ENCODE measurements around the gene CHAT. TPM values are rescaled to one million over a fixed set of nuclear protein-coding genes. Genes with fewer than 3 reads are reported as not detected.
A peak's percentile ranks its signal among the peaks of the same experiment; 100 is the strongest.

CHAT gene
- total RNA-seq, 1 donor from 2014 or later, result not detected

DNA sequence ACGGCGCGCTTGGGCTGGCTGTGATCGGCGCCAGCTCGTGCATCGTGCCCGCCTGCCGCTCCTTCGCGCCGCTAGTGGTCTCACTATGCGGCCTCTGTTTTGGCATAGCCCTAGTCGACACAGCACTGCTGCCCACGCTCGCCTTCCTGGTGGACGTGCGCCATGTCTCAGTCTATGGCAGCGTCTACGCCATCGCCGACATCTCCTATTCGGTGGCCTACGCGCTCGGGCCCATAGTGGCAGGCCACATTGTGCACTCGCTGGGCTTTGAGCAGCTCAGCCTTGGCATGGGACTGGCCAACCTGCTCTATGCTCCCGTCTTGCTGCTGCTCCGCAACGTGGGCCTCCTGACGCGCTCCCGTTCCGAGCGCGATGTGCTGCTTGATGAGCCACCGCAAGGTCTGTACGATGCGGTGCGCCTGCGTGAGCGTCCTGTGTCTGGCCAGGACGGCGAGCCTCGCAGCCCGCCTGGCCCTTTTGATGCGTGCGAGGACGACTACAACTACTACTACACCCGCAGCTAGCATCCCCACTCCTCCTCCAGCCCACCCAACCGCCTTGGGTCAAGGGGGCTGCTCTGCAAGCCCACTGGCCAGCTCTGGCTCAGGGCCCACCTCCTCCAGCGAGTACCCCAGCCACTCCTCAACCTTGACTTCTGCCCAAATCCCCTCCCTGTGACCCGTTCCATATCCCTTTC is 1.9 kb upstream of the CHAT start:
- H3K4me3 Mint-ChIP-seq, result peak overlapping the region; percentile 79
- no peaks in the 10 kb centered on the region for H3K79me2 ChIP-seq (ENCODE audit: low read depth)
- H3K4me2 ChIP-seq, result peak overlapping the region; percentile 90
- peak; percentile 39 for DNase-seq (ENCODE audit: low spot score)
- peaks cover 77% of the 10 kb centered on the region for H4K20me1 ChIP-seq (ENCODE audit: low read depth)
- H3K36me3 Mint-ChIP-seq, result no peaks in the 10 kb centered on the region
- no peaks in the 10 kb centered on the region for H3K9me3 ChIP-seq (ENCODE audit: low read depth)
- peaks cover 3% of the 10 kb centered on the region for H3F3A ChIP-seq (ENCODE audit: low read depth)
- H3K27me3 Mint-ChIP-seq (ENCODE audit: insufficient read depth, low read depth), result peaks cover 83% of the 10 kb centered on the region
- peaks cover 21% of the 10 kb centered on the region for H3K4me1 ChIP-seq
- TF ChIP-seq EZH2 (IDR thresholded peaks at IDR 0.05) (peak; percentile 20), EZH2phosphoT487 (IDR thresholded peaks at IDR 0.05) (no peak), CTCF (IDR thresholded peaks at IDR 0.05) (no peak)
- H3K27ac Mint-ChIP-seq, result no peak overlapping the region
- peaks cover 100% of the 10 kb centered on the region for H3K27me3 ChIP-seq
- H3K9ac ChIP-seq, result no peak overlapping the region
- H3K9me3 Mint-ChIP-seq, result peaks cover 3% of the 10 kb centered on the region
- H3K4me3 ChIP-seq, result no peak overlapping the region
- H3K27ac ChIP-seq, result no peak overlapping the region
- H2AFZ ChIP-seq (replicated peaks), result no peak overlapping the region
- no peaks in the 10 kb centered on the region for H3K36me3 ChIP-seq
- H3K4me1 Mint-ChIP-seq, result peaks cover 32% of the 10 kb centered on the region

GRCh38 chr10:49612513-49613164 is 1.2 kb upstream of the CHAT start:
- Mint-ChIP-seq H3K4me3 (peak overlapping the region; percentile 83), H3K27me3 (ENCODE audit: insufficient read depth, low read depth) (peaks cover 82% of the 10 kb centered on the region), H3K36me3 (no peaks in the 10 kb centered on the region), H3K27ac (no peak overlapping the region), H3K4me1 (peaks cover 32% of the 10 kb centered on the region), H3K9me3 (peaks cover 3% of the 10 kb centered on the region)
- TF ChIP-seq EZH2phosphoT487 (IDR thresholded peaks at IDR 0.05), result peak; percentile 33
- peak; percentile 36 for TF ChIP-seq CTCF (IDR thresholded peaks at IDR 0.05)
- peak; percentile 26 for TF ChIP-seq EZH2 (IDR thresholded peaks at IDR 0.05)
- peak; percentile 86 for DNase-seq (ENCODE audit: low spot score)
- Histone ChIP-seq H3K9ac (no peak overlapping the region), H4K20me1 (ENCODE audit: low read depth) (peaks cover 71% of the 10 kb centered on the region), H3K27ac (no peak overlapping the region), H3K36me3 (no peaks in the 10 kb centered on the region), H3K4me3 (no peak overlapping the region), H2AFZ (replicated peaks) (no peak overlapping the region), H3F3A (ENCODE audit: low read depth) (peaks cover 3% of the 10 kb centered on the region), H3K4me1 (peaks cover 21% of the 10 kb centered on the region), H3K27me3 (peaks cover 100% of the 10 kb centered on the region), H3K4me2 (peak overlapping the region; percentile 74), H3K79me2 (ENCODE audit: low read depth) (no peaks in the 10 kb centered on the region), H3K9me3 (ENCODE audit: low read depth) (no peaks in the 10 kb centered on the region)

DNA sequence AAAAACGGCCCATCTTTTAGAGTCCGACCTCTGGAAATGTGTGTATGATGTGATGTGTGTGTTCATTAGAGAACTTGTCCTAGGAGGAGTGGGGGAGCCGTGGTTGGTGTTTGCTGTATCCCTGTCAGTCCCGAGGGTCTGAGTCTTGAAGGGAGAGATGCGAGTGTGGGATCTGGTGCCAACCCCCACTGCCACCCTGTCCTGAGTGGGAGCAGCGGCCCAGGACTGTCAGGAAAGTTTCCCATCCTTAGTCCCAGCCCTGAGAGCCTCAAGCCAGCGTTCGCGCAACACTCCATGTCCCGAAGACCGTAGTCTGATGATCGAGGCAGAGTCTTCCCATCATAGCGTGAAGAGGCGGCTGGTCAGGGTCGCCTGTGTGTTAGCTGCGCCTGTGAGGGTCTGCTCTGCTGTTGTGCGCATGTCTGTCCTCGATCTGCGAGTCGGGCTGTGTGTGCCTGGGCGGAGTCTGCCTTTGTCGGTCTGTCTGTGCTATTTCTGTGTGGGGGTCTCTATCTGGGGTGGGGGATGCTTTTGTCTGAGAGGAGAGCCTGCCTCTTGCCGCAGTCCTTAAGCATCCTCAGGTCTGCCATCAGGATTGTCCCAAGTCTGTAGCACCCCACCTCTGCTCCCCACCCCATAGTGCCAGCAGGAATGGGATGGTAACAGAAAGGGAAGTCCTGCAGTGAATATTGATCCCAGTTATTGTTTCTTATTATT is 514 bp upstream of the CHAT start:
- Mint-ChIP-seq H3K4me1 (peaks cover 29% of the 10 kb centered on the region), H3K27me3 (ENCODE audit: insufficient read depth, low read depth) (peaks cover 79% of the 10 kb centered on the region), H3K36me3 (no peaks in the 10 kb centered on the region), H3K9me3 (no peaks in the 10 kb centered on the region), H3K27ac (no peak overlapping the region), H3K4me3 (peak overlapping the region; percentile 83)
- peaks cover 3% of the 10 kb centered on the region for H3F3A ChIP-seq (ENCODE audit: low read depth)
- H3K4me2 ChIP-seq, result peak overlapping the region; percentile 74
- H3K9me3 ChIP-seq (ENCODE audit: low read depth), result no peaks in the 10 kb centered on the region
- peaks cover 64% of the 10 kb centered on the region for H4K20me1 ChIP-seq (ENCODE audit: low read depth)
- TF ChIP-seq EZH2phosphoT487 (IDR thresholded peaks at IDR 0.05) (peak; percentile 19), CTCF (IDR thresholded peaks at IDR 0.05) (no peak), EZH2 (IDR thresholded peaks at IDR 0.05) (peak; percentile 67)
- peak; percentile 50 for DNase-seq (ENCODE audit: low spot score)
- H3K9ac ChIP-seq, result no peak overlapping the region
- H3K4me3 ChIP-seq, result no peak overlapping the region
- H2AFZ ChIP-seq (replicated peaks), result no peak overlapping the region
- H3K4me1 ChIP-seq, result peaks cover 21% of the 10 kb centered on the region
- H3K36me3 ChIP-seq, result no peaks in the 10 kb centered on the region
- peaks cover 100% of the 10 kb centered on the region for H3K27me3 ChIP-seq
- H3K27ac ChIP-seq, result no peak overlapping the region
- no peaks in the 10 kb centered on the region for H3K79me2 ChIP-seq (ENCODE audit: low read depth)
